K562 (cell line): Measurements from ENCODE around the gene WDR18. TPM values are rescaled to one million over a fixed set of nuclear protein-coding genes. Genes with fewer than 3 reads are reported as not detected.

Experiments used
- CBFA2T3 ChIP-seq: fragments of 450-650 bp; IDR thresholded peaks from 2 replicates; pipeline ENCODE4 v1.6.1; 2017
- CREM ChIP-seq: IDR thresholded peaks from 2 replicates; pipeline ENCODE4 v1.6.1; 2014; ENCODE audit warnings: antibody characterized with exemption, low read depth
- CSDE1 ChIP-seq, 2 experiments: fragments of 450-650 bp; IDR thresholded peaks; 2 replicates each; pipeline ENCODE4 v1.6.1; 2016; ENCODE audit warnings: mild to moderate bottlenecking in 1 of 2
- HIVEP1 ChIP-seq: fragments of 250-450 bp; sonication (Bioruptor Pico); IDR thresholded peaks from 2 replicates; pipeline ENCODE4 v1.4.0; 2020; ENCODE audit warnings: mild to moderate bottlenecking
- KLF1 ChIP-seq: fragments of 450-650 bp; IDR thresholded peaks from 2 replicates; pipeline ENCODE4 v1.6.1; 2016; ENCODE audit warnings: missing genetic modification characterization, missing compliant biosample characterization
- MGA ChIP-seq: fragments of 450-650 bp; IDR thresholded peaks from 2 replicates; pipeline ENCODE4 v1.6.1; 2016; ENCODE audit warnings: mild to moderate bottlenecking, moderate library complexity
- RBBP5 ChIP-seq: fragments of 200-600 bp; sonication (generic); IDR thresholded peaks from 2 replicates; pipeline ENCODE4 v1.6.1; 2012; ENCODE audit warnings: borderline replicate concordance, mild to moderate bottlenecking, low read length, control low read depth, inconsistent platforms; ENCODE audit not compliant: insufficient read depth, poor library complexity, severe bottlenecking
- SRSF9 ChIP-seq: fragments of 200-400 bp; formaldehyde crosslinking; IDR thresholded peaks from 2 replicates; pipeline ENCODE4 v1.6.1; 2017; ENCODE audit warnings: low read depth, low read length, borderline replicate concordance
- ZNF212 ChIP-seq: fragments of 450-650 bp; formaldehyde crosslinking; IDR thresholded peaks from 2 replicates; pipeline ENCODE4 v1.4.0; 2020; ENCODE audit warnings: mild to moderate bottlenecking
- polyA plus RNA-seq, 8 experiments: library from polyadenylated mRNA; depleted of rRNA in 4 of 8; stranded (reverse) in 5 of 8; unstranded in 3 of 8; fragments of >200 nt; fragmentation: Nextera tagmentation in 2 of 8; fragmentation: Illumina TruSeq in 1 of 8; extraction: Ambion mirVana in 2 of 8; extraction: Trizol in 1 of 8; gene quantifications; 2 replicates each; pipeline versions ENCODE4 v1.2.1 to v1.2.3, GENCODE V29; 2011 to 2014; ENCODE audit warnings: inconsistent platforms in 1 of 8, missing spikeins in 1 of 8
- total RNA-seq, 7 experiments: library from RNA; depleted of rRNA in 6 of 7; stranded (reverse); fragments of >200 nt in 6 of 7; fragmentation: Illumina TruSeq in 2 of 7; extraction: Trizol in 2 of 7; gene quantifications; 2 replicates each; pipeline versions ENCODE4 v1.2.1 to v1.2.3, GENCODE V29; 2011 to 2021; ENCODE audit warnings: low replicate concordance in 1 of 7

Gene WDR18
- total and polyA plus RNA-seq, 9 of the 15 experiments (the other 6 are each of a cell fraction or from before 2014, with no cell fraction given): 0.65 to 181 (median 30.1) TPM

GRCh38 chr19:1019980-1020867 lies 36.1 kb downstream of the WDR18 start (continued):
- TF ChIP-seq CBFA2T3: no peak
- no peak for TF ChIP-seq MGA
- TF ChIP-seq CSDE1 (IDR thresholded peaks at IDR 0.05): no peak
- TF ChIP-seq CREM: no peak
- TF ChIP-seq RBBP5: no peak
- TF ChIP-seq HIVEP1 (CRISPR knock-in tag): no peak
- TF ChIP-seq ZNF212: no peak
- TF ChIP-seq SRSF9: no peak
- TF ChIP-seq KLF1 (tag): no peak
